Muscle layer of colon (tissue), 2 donors: ENCODE data around the gene AEN.

Source experiments
- H3K27ac ChIP-seq: one replicate; pipeline ENCODE4 v1.7.0; 2013; ENCODE audit warnings: low read depth, mild to moderate bottlenecking, low read length, moderate library complexity
- H3K27me3 ChIP-seq, 2 donors: one replicate each; pipeline ENCODE4 v1.7.0; 2013; ENCODE audit warnings: low read length in 2 of 2, mild to moderate bottlenecking in 2 of 2; ENCODE audit not compliant: insufficient read depth in 2 of 2, control insufficient read depth in 1 of 2
- H3K36me3 ChIP-seq: one replicate; pipeline ENCODE4 v1.7.0; 2013; ENCODE audit warnings: mild to moderate bottlenecking, low read length; ENCODE audit not compliant: insufficient read depth
- H3K4me1 ChIP-seq: one replicate; pipeline ENCODE4 v1.7.0; 2013; ENCODE audit warnings: mild to moderate bottlenecking, low read length; ENCODE audit not compliant: insufficient read depth
- H3K4me3 ChIP-seq, 2 donors: one replicate each; pipeline ENCODE4 v1.7.0; 2013; ENCODE audit warnings: low read length in 2 of 2, low read depth in 1 of 2, mild to moderate bottlenecking in 1 of 2, moderate library complexity in 1 of 2
- H3K9ac ChIP-seq: one replicate; pipeline ENCODE4 v1.7.0; 2013; ENCODE audit warnings: low read length
- H3K9me3 ChIP-seq: one replicate; pipeline ENCODE4 v1.7.0; 2013; ENCODE audit warnings: mild to moderate bottlenecking, low read length
- donor health status: abdominal sarcoma.
- donor health status: Adenocarcinoma of cecum.

AEN gene

GRCh38 chr15:88654430-88655102, 33.4 kb downstream of the AEN start:
- no peaks in the 10 kb centered on the region for H3K9me3 ChIP-seq
- H3K4me3 ChIP-seq: no peak overlapping the region
- no peaks in the 10 kb centered on the region for H3K4me1 ChIP-seq
- H3K9ac ChIP-seq: no peak overlapping the region
- H3K27ac ChIP-seq: no peak overlapping the region
- peaks cover 0 to 5% of the 10 kb centered on the region in 2 donors for H3K27me3 ChIP-seq
- H3K36me3 ChIP-seq: no peaks in the 10 kb centered on the region

DNA sequence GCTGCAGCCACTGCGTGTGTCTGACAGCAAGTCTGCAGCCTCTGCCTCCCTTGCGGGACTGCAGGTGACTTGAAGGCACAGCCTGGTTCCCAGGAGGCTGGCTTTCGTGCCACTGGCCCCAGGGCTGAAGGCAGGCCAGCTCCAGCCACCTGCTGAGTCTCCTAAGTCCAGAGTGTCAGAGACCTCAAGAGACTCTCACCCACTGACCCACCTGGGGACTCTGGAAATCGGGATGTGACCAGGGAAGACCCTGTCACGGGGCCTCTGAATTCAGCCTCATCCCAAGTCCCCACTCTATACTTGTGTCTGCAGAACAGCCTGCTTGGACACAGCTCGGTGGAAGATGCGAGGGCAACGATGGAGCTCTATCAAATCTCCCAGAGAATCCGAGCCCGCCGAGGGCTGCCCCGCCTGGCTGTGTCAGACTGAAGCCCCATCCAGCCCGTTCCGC, 34.0 kb downstream of the AEN start:
- H3K27ac ChIP-seq: no peak overlapping the region
- no peaks in the 10 kb centered on the region for H3K9me3 ChIP-seq
- H3K4me3 ChIP-seq: no peak overlapping the region
- peaks cover 0 to 5% of the 10 kb centered on the region in 2 donors for H3K27me3 ChIP-seq
- H3K9ac ChIP-seq: no peak overlapping the region
- H3K4me1 ChIP-seq: no peaks in the 10 kb centered on the region
- H3K36me3 ChIP-seq: no peaks in the 10 kb centered on the region

GRCh38 chr15:88655800-88656488, 34.8 kb downstream of the AEN start:
- no peak overlapping the region for H3K4me3 ChIP-seq
- H3K4me1 ChIP-seq: no peaks in the 10 kb centered on the region
- no peaks in the 10 kb centered on the region for H3K36me3 ChIP-seq
- H3K27me3 ChIP-seq: peaks cover 0 to 5% of the 10 kb centered on the region in 2 donors
- H3K9me3 ChIP-seq: no peaks in the 10 kb centered on the region
- no peak overlapping the region for H3K9ac ChIP-seq
- no peak overlapping the region for H3K27ac ChIP-seq

GRCh38 chr15:88656760-88657221, 35.7 kb downstream of the AEN start:
- Histone ChIP-seq H3K9ac (no peak overlapping the region), H3K36me3 (no peaks in the 10 kb centered on the region), H3K27ac (no peak overlapping the region), H3K4me3 (no peak overlapping the region), H3K9me3 (no peaks in the 10 kb centered on the region), H3K27me3 (peaks cover 0 to 5% of the 10 kb centered on the region in 2 donors), H3K4me1 (no peaks in the 10 kb centered on the region)

- no peaks in the 10 kb centered on the region for H3K4me1 ChIP-seq
- H3K4me3 ChIP-seq: no peak overlapping the region
- H3K27me3 ChIP-seq: peaks cover 0 to 5% of the 10 kb centered on the region in 2 donors
- H3K27ac ChIP-seq: no peak overlapping the region
- H3K36me3 ChIP-seq: no peaks in the 10 kb centered on the region
- H3K9me3 ChIP-seq: no peaks in the 10 kb centered on the region
- no peak overlapping the region for H3K9ac ChIP-seq
These were observed 36.4 kb downstream of the AEN start for GRCh38 chr15:88657326-88658069.

DNA sequence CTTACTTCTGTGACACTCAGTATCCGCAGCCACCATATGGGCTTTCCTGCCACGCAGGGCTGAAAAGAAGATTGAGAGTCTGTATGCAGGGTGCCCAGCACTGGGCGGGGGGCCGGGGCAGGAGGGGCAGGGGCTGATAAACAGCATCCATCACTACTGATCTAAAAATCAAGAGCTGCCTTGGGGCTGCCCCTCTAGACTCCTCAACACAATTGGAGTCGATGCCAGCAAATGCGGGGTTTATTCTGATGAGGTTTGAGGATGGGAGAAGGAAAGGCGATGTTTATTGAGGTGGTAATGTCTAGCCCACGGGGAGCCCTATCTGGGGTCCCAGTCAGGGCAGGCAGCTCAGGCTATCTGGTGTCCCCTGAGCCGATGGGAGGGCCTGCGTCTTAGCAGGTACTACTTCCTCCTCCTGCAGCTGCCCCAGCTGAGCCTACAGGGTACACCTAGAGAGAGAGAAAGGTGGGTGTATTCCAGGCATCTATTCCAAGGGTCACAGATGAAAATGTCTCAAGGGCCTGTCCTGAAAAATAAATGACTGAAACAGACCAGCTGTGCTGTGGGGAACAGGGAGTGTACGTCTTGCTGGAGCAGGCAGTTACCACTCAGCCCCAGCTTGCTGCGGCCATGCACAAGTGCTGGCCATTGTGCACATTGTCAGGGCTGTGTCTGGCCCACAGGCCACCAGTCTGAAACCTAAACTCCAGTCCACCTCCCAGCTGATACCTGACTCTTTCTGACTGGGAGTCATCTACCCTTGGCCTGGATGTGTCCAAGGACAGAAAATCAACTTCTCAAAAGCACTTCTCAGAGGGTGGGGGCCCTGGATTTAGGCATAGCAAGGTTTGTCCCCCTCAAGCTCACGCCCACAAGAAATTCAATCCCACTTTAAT, 37.2 kb downstream of the AEN start:
- peaks cover 0 to 5% of the 10 kb centered on the region in 2 donors for H3K27me3 ChIP-seq
- no peak overlapping the region for H3K9ac ChIP-seq
- no peaks in the 10 kb centered on the region for H3K9me3 ChIP-seq
- no peaks in the 10 kb centered on the region for H3K36me3 ChIP-seq
- no peaks in the 10 kb centered on the region for H3K4me1 ChIP-seq
- no peak overlapping the region for H3K4me3 ChIP-seq
- H3K27ac ChIP-seq: no peak overlapping the region

DNA sequence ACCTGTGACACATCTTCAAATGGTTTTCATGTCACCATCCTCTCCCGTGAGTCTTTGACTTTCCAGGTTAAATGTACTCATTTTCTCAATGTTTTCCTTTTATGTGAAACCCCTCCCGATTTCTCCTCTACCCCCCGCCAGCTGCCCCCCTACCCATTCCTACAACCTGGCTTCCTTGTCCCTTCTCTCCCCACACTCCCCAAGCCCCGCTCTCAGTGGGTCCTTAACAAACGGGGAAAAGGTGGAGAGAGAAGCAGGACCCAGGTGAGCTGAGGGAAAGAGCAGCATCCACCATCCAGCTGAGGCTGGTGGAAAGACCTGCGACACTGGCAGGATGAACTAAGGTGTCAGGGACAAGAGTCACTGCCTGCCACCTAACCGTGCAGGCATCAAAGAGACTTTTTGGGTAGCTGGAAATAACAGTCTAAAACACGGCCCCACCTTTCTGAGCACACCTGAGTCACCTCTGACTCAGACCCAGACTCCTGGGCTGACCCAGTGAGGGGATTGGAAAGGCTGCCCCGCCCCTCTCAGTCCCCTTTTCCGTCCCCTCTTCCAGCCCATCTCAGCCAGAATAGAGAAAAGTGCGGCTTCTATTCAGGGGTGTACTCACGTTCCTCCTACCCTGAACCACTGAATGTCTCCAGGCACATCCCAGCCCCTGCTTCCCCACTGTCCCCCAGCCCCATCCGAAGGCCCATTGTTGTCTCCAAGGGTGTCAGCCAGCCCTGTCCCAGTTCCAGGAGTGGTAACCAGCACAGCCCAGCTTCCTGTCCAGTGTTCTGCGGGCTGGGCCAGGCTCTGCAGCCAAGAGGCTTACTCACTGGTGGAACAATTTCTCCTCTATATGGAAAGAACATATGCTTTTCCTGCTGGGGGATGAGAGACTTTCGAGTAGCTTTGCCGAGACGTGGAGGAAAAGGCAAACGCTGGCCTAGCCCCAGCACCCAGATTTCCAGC, 38.1 kb downstream of the AEN start:
- Histone ChIP-seq H3K4me1 (no peaks in the 10 kb centered on the region), H3K4me3 (no peak overlapping the region), H3K27me3 (peaks cover 0 to 5% of the 10 kb centered on the region in 2 donors), H3K9ac (no peak overlapping the region), H3K36me3 (no peaks in the 10 kb centered on the region), H3K9me3 (no peaks in the 10 kb centered on the region), H3K27ac (no peak overlapping the region)

DNA sequence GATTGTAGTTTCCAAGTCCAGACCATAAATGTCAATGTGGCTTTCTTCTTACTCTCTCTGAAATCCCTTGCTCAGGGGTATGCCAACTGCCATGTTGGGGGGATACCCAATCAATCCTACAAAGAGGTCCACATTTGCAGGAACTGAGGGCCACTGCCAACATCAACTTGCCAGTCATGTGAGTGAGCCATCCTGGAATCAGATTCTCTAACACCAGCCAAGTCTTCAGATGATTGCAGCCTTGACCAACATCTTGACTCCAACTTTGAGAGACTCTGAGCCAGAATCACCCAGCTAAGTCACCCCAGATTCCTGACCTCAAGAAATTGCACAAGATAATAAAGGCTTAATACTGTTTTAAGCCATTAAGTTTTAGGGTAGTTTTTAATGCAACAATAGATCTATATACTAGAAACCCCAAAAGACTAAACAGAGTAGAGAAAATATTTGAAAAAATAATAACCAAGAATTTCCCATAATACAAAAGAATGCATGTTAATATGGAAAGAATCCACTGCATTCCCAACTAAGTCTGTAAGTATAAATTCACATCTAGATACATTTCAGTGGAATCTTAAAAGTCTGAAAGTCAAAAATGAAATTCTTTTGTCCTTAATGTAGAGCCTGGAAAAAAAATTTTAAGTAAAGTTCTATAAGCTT, 40.0 kb downstream of the AEN start:
- Histone ChIP-seq H3K9me3 (no peaks in the 10 kb centered on the region), H3K4me1 (no peaks in the 10 kb centered on the region), H3K27me3 (peaks cover 0 to 5% of the 10 kb centered on the region in 2 donors), H3K36me3 (no peaks in the 10 kb centered on the region), H3K27ac (no peak overlapping the region), H3K4me3 (no peak overlapping the region), H3K9ac (no peak overlapping the region)

- no peaks in the 10 kb centered on the region for H3K4me1 ChIP-seq
- no peak overlapping the region for H3K27ac ChIP-seq
- H3K9ac ChIP-seq: no peak overlapping the region
- peaks cover 0 to 5% of the 10 kb centered on the region in 2 donors for H3K27me3 ChIP-seq
- H3K4me3 ChIP-seq: no peak overlapping the region
- no peaks in the 10 kb centered on the region for H3K9me3 ChIP-seq
- H3K36me3 ChIP-seq: no peaks in the 10 kb centered on the region
These were observed 40.8 kb downstream of the AEN start for GRCh38 chr15:88661761-88662556.
